ENCODE data around the gene CNTN4. TPM values are rescaled to one million over a fixed set of nuclear protein-coding genes. Genes with fewer than 3 reads are reported as not detected.

Gene CNTN4
- polyA plus RNA-seq, 1 experiment: not detected

DNA sequence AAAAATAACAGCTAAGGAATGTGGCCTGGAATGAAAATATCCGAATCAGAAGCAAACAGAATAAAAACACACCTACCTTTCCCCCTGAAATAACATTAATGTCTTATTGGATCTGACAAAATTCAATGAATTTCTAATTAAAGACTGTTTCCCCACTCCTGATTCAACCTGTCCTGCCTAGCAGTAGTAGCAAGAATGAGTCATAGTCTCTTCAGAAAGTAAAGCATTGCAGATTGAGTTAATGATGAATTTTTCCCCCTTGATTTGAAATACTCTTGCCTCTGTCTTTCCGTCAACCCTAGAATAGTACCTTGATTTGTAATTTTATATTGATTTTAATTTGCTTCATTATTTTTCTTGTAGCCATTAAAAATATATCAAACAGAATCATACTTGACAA, 212.4 kb downstream of the CNTN4 start:
- no peaks in the 10 kb centered on the region for H3K27me3 ChIP-seq (ENCODE audit: control insufficient read depth, insufficient read depth, low read length)
- 0 out of 2 replicates have a peak, but pooled peaks cover 2% of the 10 kb centered on the region for H3K9me3 ChIP-seq (ENCODE audit: control insufficient read depth, insufficient read depth, low read length)
- no peak for DNase-seq (ENCODE audit: low read depth, low spot score)
- no peak overlapping the region for H3K4me3 ChIP-seq (ENCODE audit: low read depth, low read length)
- TF ChIP-seq CTCF (IDR thresholded peaks at IDR 0.05; ENCODE audit: low read depth, low read length): no peak
- ChIA-PET CTCF (no interaction called here), POLR2A (no interaction called here)
- no peak overlapping the region for H3K27ac ChIP-seq (ENCODE audit: low read depth, low read length)

- ChIA-PET CTCF (no interaction called here), POLR2A (no interaction called here)
- DNase-seq (ENCODE audit: low read depth, low spot score): no peak
- no peak for TF ChIP-seq CTCF (IDR thresholded peaks at IDR 0.05; ENCODE audit: low read depth, low read length)
- Histone ChIP-seq H3K27ac (ENCODE audit: low read depth, low read length) (no peak overlapping the region), H3K27me3 (ENCODE audit: control insufficient read depth, insufficient read depth, low read length) (no peaks in the 10 kb centered on the region), H3K9me3 (ENCODE audit: control insufficient read depth, insufficient read depth, low read length) (peaks cover 4% of the 10 kb centered on the region), H3K4me3 (ENCODE audit: low read depth, low read length) (no peak overlapping the region)
Observed at GRCh38 chr3:2317521-2317920, 218.9 kb downstream of the CNTN4 start.

DNA sequence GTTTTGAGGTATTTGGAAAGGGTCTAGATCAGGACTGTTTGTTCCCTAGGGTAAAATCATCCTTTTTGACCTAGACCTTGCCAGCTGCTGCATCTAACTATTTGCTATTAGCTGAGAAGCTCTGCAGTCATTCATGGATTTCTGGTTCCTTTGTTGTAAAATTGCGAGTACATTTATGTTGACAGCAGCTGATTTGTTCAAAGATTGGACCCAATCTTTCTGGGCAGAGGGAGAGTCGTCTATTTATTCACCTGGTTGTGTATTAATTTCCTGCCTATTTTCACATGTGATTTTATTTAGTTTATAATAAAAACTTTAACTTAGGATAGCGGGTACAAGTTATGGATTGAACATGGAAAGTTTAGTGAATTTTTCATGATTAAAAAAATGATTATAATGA, 236.3 kb downstream of the CNTN4 start:
- POLR2A ChIA-PET: no interaction called here
- H3K4me3 ChIP-seq (ENCODE audit: low read depth, low read length): no peak overlapping the region
- no peak for TF ChIP-seq CTCF (IDR thresholded peaks at IDR 0.05; ENCODE audit: low read depth, low read length)
- H3K27ac ChIP-seq (ENCODE audit: low read depth, low read length): no peak overlapping the region
- CTCF ChIA-PET: no interaction called here
- DNase-seq (ENCODE audit: low read depth, low spot score): no peak
- H3K9me3 ChIP-seq (ENCODE audit: control insufficient read depth, insufficient read depth, low read length): peaks cover 4% of the 10 kb centered on the region; the same call in 1 of the 2 replicates
- no peaks in the 10 kb centered on the region for H3K27me3 ChIP-seq (ENCODE audit: control insufficient read depth, insufficient read depth, low read length)

DNA sequence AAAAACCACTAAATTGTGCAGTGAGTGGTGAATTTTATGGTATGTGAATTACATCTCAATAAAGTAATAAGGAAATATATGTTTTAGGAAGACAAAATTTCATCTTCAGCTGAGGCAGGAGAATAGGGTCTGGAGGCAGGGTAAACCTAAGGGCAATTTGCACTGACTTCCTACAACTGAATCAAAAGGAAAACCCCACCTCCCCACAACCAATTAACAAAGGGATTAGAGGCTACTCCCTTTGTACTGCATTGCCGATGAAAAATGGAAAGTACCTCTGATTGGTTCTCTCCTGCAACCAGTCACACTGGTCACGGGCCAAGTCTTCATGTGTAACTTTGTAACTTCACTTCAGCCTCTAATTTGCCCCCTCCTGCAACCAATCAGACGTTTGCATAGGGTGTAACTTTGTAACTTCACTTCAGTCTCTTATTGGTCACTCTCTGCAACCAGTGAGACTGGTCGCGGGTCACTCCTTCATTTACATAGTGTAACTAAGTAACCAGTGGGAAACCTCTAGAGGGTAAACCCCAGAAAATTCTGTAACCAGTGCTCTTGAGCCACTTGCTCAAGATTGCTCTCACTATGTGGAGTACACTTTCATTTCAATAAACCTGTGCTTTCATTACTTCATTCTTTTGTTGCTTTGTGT, 244.5 kb downstream of the CNTN4 start:
- no peak overlapping the region for H3K4me3 ChIP-seq (ENCODE audit: low read depth, low read length)
- CTCF ChIA-PET: no interaction called here
- DNase-seq (ENCODE audit: low read depth, low spot score): no peak
- POLR2A ChIA-PET: no interaction called here
- H3K27ac ChIP-seq (ENCODE audit: low read depth, low read length): no peak overlapping the region
- H3K27me3 ChIP-seq (ENCODE audit: control insufficient read depth, insufficient read depth, low read length): no peaks in the 10 kb centered on the region
- H3K9me3 ChIP-seq (ENCODE audit: control insufficient read depth, insufficient read depth, low read length): peaks cover 9% of the 10 kb centered on the region
- no peak for TF ChIP-seq CTCF (IDR thresholded peaks at IDR 0.05; ENCODE audit: low read depth, low read length)

- POLR2A ChIA-PET: no interaction called here
- peaks cover 26% of the 10 kb centered on the region for H3K9me3 ChIP-seq (ENCODE audit: control insufficient read depth, insufficient read depth, low read length)
- DNase-seq (ENCODE audit: low read depth, low spot score): no peak
- no peak overlapping the region for H3K4me3 ChIP-seq (ENCODE audit: low read depth, low read length)
- CTCF ChIA-PET: no interaction called here
- H3K27me3 ChIP-seq (ENCODE audit: control insufficient read depth, insufficient read depth, low read length): no peaks in the 10 kb centered on the region
- no peak overlapping the region for H3K27ac ChIP-seq (ENCODE audit: low read depth, low read length)
- no peak for TF ChIP-seq CTCF (IDR thresholded peaks at IDR 0.05; ENCODE audit: low read depth, low read length)
Observed at GRCh38 chr3:2352134-2352762, 253.6 kb downstream of the CNTN4 start.
